ENCODE results near the gene ZNF326. TPM values are rescaled to one million over a fixed set of nuclear protein-coding genes. Genes with fewer than 3 reads are reported as not detected.

The ZNF326 gene
- total and polyA plus RNA-seq, 2 donors (not counting 1 experiment from before 2014, with no cell fraction given) = 8.1 to 10.8 TPM

- Histone ChIP-seq H3K79me2 (ENCODE audit: control insufficient read depth, insufficient read depth, low read length) (no peaks in the 10 kb centered on the region), H3K4me2 (ENCODE audit: extremely low read depth, insufficient read depth, low read length) (no peak overlapping the region), H3K9me3 (ENCODE audit: control insufficient read depth, insufficient read depth, low read depth, low read length) (no peaks in the 10 kb centered on the region), H3K9ac (ENCODE audit: insufficient read depth, low read length) (no peak overlapping the region), H3K36me3 (ENCODE audit: control insufficient read depth, insufficient read depth, low read length) (no peaks in the 10 kb centered on the region), H3K27ac (ENCODE audit: insufficient read depth, low read length) (no peak overlapping the region), H3K4me1 (ENCODE audit: control insufficient read depth, extremely low read depth, insufficient read depth, low read length) (peaks cover 8% of the 10 kb centered on the region), H4K20me1 (ENCODE audit: control insufficient read depth, extremely low read depth, insufficient read depth, low read length) (no peaks in the 10 kb centered on the region), H3K4me3 (replicated peaks in 1 of 4; ENCODE audit: control extremely low read depth in 1 of 4, insufficient read depth in 1 of 4, low read depth in 3 of 4, low read length in 4 of 4) (no peak overlapping the region), H2AFZ (ENCODE audit: low read length) (no peak overlapping the region), H3K27me3 (ENCODE audit: control insufficient read depth, insufficient read depth, low read length) (no peaks in the 10 kb centered on the region)
- no peak for DNase-seq (ENCODE audit: low read depth in 2 of 2)
- TF ChIP-seq EZH2 (IDR thresholded peaks at IDR 0.05; ENCODE audit: low read length, missing control alignments) (no peak), CTCF (conservative IDR thresholded peaks at IDR 0.05 in 1 of 2, IDR thresholded peaks at IDR 0.05 in 1 of 2; ENCODE audit: low read depth in 1 of 2, low read length in 2 of 2) (no peak)
Observed at GRCh38 chr1:89972024-89972423, 22.9 kb upstream of the ZNF326 start.

- no peak overlapping the region for H3K4me3 ChIP-seq (replicated peaks in 1 of 4; ENCODE audit: control extremely low read depth in 1 of 4, insufficient read depth in 1 of 4, low read depth in 3 of 4, low read length in 4 of 4)
- no peak overlapping the region for H3K9ac ChIP-seq (ENCODE audit: insufficient read depth, low read length)
- no peaks in the 10 kb centered on the region for H3K79me2 ChIP-seq (ENCODE audit: control insufficient read depth, insufficient read depth, low read length)
- H3K36me3 ChIP-seq (ENCODE audit: control insufficient read depth, insufficient read depth, low read length) = no peaks in the 10 kb centered on the region
- no peaks in the 10 kb centered on the region for H3K9me3 ChIP-seq (ENCODE audit: control insufficient read depth, insufficient read depth, low read depth, low read length)
- no peak overlapping the region for H3K4me2 ChIP-seq (ENCODE audit: extremely low read depth, insufficient read depth, low read length)
- DNase-seq (ENCODE audit: low read depth in 2 of 2) = peak in 1 of 2 donors; percentile 45
- no peaks in the 10 kb centered on the region for H3K27me3 ChIP-seq (ENCODE audit: control insufficient read depth, insufficient read depth, low read length)
- H3K4me1 ChIP-seq (ENCODE audit: control insufficient read depth, extremely low read depth, insufficient read depth, low read length) = peaks cover 8% of the 10 kb centered on the region
- no peak overlapping the region for H3K27ac ChIP-seq (ENCODE audit: insufficient read depth, low read length)
- no peak overlapping the region for H2AFZ ChIP-seq (ENCODE audit: low read length)
- H4K20me1 ChIP-seq (ENCODE audit: control insufficient read depth, extremely low read depth, insufficient read depth, low read length) = no peaks in the 10 kb centered on the region
- TF ChIP-seq CTCF (conservative IDR thresholded peaks at IDR 0.05 in 1 of 2, IDR thresholded peaks at IDR 0.05 in 1 of 2; ENCODE audit: low read depth in 1 of 2, low read length in 2 of 2) = no peak
- TF ChIP-seq EZH2 (IDR thresholded peaks at IDR 0.05; ENCODE audit: low read length, missing control alignments) = no peak
Observed at GRCh38 chr1:89973471-89974127, 21.3 kb upstream of the ZNF326 start.

- Histone ChIP-seq H3K9me3 (ENCODE audit: control insufficient read depth, insufficient read depth, low read depth, low read length) (no peaks in the 10 kb centered on the region), H3K9ac (ENCODE audit: insufficient read depth, low read length) (no peak overlapping the region)
- TF ChIP-seq CTCF (conservative IDR thresholded peaks at IDR 0.05 in 1 of 2, IDR thresholded peaks at IDR 0.05 in 1 of 2; ENCODE audit: low read depth in 1 of 2, low read length in 2 of 2) (no peak), EZH2 (IDR thresholded peaks at IDR 0.05; ENCODE audit: low read length, missing control alignments) (no peak)
Observed at GRCh38 chr1:89974256-89974655, 20.7 kb upstream of the ZNF326 start.

More at GRCh38 chr1:89974256-89974655, 20.7 kb upstream of the ZNF326 start:
- Histone ChIP-seq H3K79me2 (ENCODE audit: control insufficient read depth, insufficient read depth, low read length) (no peaks in the 10 kb centered on the region), H3K27me3 (ENCODE audit: control insufficient read depth, insufficient read depth, low read length) (no peaks in the 10 kb centered on the region), H3K4me3 (replicated peaks in 1 of 4; ENCODE audit: control extremely low read depth in 1 of 4, insufficient read depth in 1 of 4, low read depth in 3 of 4, low read length in 4 of 4) (no peak overlapping the region), H2AFZ (ENCODE audit: low read length) (no peak overlapping the region), H4K20me1 (ENCODE audit: control insufficient read depth, extremely low read depth, insufficient read depth, low read length) (no peaks in the 10 kb centered on the region), H3K36me3 (ENCODE audit: control insufficient read depth, insufficient read depth, low read length) (no peaks in the 10 kb centered on the region), H3K27ac (ENCODE audit: insufficient read depth, low read length) (peak overlapping the region; percentile 15), H3K4me1 (ENCODE audit: control insufficient read depth, extremely low read depth, insufficient read depth, low read length) (peaks cover 8% of the 10 kb centered on the region), H3K4me2 (ENCODE audit: extremely low read depth, insufficient read depth, low read length) (no peak overlapping the region)
- DNase-seq (ENCODE audit: low read depth in 2 of 2) = no peak

Measured in fibroblast of lung (primary cell).